ENCODE measurements around the gene FOXJ3. TPM values are rescaled to one million over a fixed set of nuclear protein-coding genes. Genes with fewer than 3 reads are reported as not detected.

Gene FOXJ3
- total RNA-seq, 1 experiment from 2014 or later = 51.4 TPM

GRCh38 chr1:42142894-42143675 lies 191.9 kb downstream of the FOXJ3 start:
- no peaks in the 10 kb centered on the region for H3K4me1 Mint-ChIP-seq (ENCODE audit: low read depth, unreplicated experiment)
- no peaks in the 10 kb centered on the region for H3K9me3 Mint-ChIP-seq (ENCODE audit: low read depth, unreplicated experiment)
- intact Hi-C loops (cut with micrococcal nuclease; ENCODE audit: unreplicated experiment) = no loop called here
- CTCF ChIA-PET = no interaction called here
- TF ChIP-seq CTCF (IDR thresholded peaks at IDR 0.05; ENCODE audit: unreplicated experiment) = no peak
- no peak overlapping the region for H3K4me3 Mint-ChIP-seq (ENCODE audit: low read depth, unreplicated experiment)
- H3K27ac Mint-ChIP-seq (ENCODE audit: unreplicated experiment) = no peak overlapping the region
- peaks cover 32% of the 10 kb centered on the region for H3K27me3 Mint-ChIP-seq (ENCODE audit: unreplicated experiment)
- no peaks in the 10 kb centered on the region for H3K36me3 Mint-ChIP-seq (ENCODE audit: insufficient read depth, unreplicated experiment)
- DNase-seq = no peak
- no TSS peak for BruUV-seq (replicated peaks)

DNA sequence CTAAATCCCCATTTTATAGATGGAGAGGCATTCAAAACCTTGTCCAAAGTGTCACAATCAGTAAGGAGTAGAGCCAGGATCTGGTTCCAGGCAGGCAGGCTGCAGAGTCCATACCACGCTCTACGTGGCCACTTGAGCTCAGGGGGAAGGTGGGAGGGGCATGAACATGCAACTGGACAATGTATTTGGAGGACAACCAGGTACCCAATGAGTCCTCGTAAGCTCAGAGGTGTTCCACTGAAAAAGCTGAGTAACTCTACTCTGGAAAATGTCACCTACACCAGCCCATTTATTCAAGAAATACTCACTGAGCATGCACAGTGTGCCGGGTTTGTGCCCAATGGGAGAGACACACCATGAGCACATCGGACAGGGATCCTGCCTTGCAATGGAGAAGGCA lies 193.1 kb downstream of the FOXJ3 start:
- TF ChIP-seq CTCF (IDR thresholded peaks at IDR 0.05; ENCODE audit: unreplicated experiment) = no peak
- Mint-ChIP-seq H3K4me3 (ENCODE audit: low read depth, unreplicated experiment) (no peak overlapping the region), H3K27ac (ENCODE audit: unreplicated experiment) (no peak overlapping the region), H3K27me3 (ENCODE audit: unreplicated experiment) (peaks cover 35% of the 10 kb centered on the region), H3K4me1 (ENCODE audit: low read depth, unreplicated experiment) (no peaks in the 10 kb centered on the region), H3K9me3 (ENCODE audit: low read depth, unreplicated experiment) (no peaks in the 10 kb centered on the region), H3K36me3 (ENCODE audit: insufficient read depth, unreplicated experiment) (no peaks in the 10 kb centered on the region)
- CTCF ChIA-PET = no interaction called here
- DNase-seq = no peak
- intact Hi-C loops (cut with micrococcal nuclease; ENCODE audit: unreplicated experiment) = no loop called here
- no TSS peak for BruUV-seq (replicated peaks)

GRCh38 chr1:42140191-42140590 lies 194.8 kb downstream of the FOXJ3 start:
- H3K4me3 Mint-ChIP-seq (ENCODE audit: low read depth, unreplicated experiment) = no peak overlapping the region
- H3K27me3 Mint-ChIP-seq (ENCODE audit: unreplicated experiment) = peaks cover 53% of the 10 kb centered on the region
- H3K27ac Mint-ChIP-seq (ENCODE audit: unreplicated experiment) = no peak overlapping the region
- no peaks in the 10 kb centered on the region for H3K4me1 Mint-ChIP-seq (ENCODE audit: low read depth, unreplicated experiment)
- CTCF ChIA-PET = interaction anchor here (0.7 kb wide), 1 partner anchor 8 kb away, joined by 4 read pairs; no protein-coding TSS in a partner anchor
- no peak for TF ChIP-seq CTCF (IDR thresholded peaks at IDR 0.05; ENCODE audit: unreplicated experiment)
- no peak for DNase-seq
- no TSS peak for BruUV-seq (replicated peaks)
- no peaks in the 10 kb centered on the region for H3K9me3 Mint-ChIP-seq (ENCODE audit: low read depth, unreplicated experiment)
- H3K36me3 Mint-ChIP-seq (ENCODE audit: insufficient read depth, unreplicated experiment) = no peaks in the 10 kb centered on the region
- intact Hi-C loops (cut with micrococcal nuclease; ENCODE audit: unreplicated experiment) = no loop called here

- no peak for TF ChIP-seq CTCF (IDR thresholded peaks at IDR 0.05; ENCODE audit: unreplicated experiment)
- no peaks in the 10 kb centered on the region for H3K36me3 Mint-ChIP-seq (ENCODE audit: insufficient read depth, unreplicated experiment)
- no peaks in the 10 kb centered on the region for H3K4me1 Mint-ChIP-seq (ENCODE audit: low read depth, unreplicated experiment)
- CTCF ChIA-PET = no interaction called here
- BruUV-seq (replicated peaks) = no TSS peak
- peaks cover 55% of the 10 kb centered on the region for H3K27me3 Mint-ChIP-seq (ENCODE audit: unreplicated experiment)
- intact Hi-C loops (cut with micrococcal nuclease; ENCODE audit: unreplicated experiment) = no loop called here
- H3K4me3 Mint-ChIP-seq (ENCODE audit: low read depth, unreplicated experiment) = no peak overlapping the region
- no peak for DNase-seq
- no peaks in the 10 kb centered on the region for H3K9me3 Mint-ChIP-seq (ENCODE audit: low read depth, unreplicated experiment)
- H3K27ac Mint-ChIP-seq (ENCODE audit: unreplicated experiment) = no peak overlapping the region
Observed at GRCh38 chr1:42139444-42139843, 195.6 kb downstream of the FOXJ3 start.

All from Calu3 (cell line).